BJ (cell line): ENCODE data around the gene CDK5. TPM values are rescaled to one million over a fixed set of nuclear protein-coding genes. Genes with fewer than 3 reads are reported as not detected.

ENCODE experiments used
- CTCF ChIA-PET: fragments of 350-600 bp; formaldehyde crosslinking; extraction: SDS; loops from one replicate; lab custom pipeline; 2021; ENCODE audit warnings: antibody characterized with exemption, inconsistent platforms; lab: Yijun Ruan, JAX
- POLR2A ChIA-PET: fragments of 300-600 bp; sonication (Branson Sonifier 250); formaldehyde crosslinking; extraction: SDS; loops from one replicate; lab custom pipeline; 2021; ENCODE audit warnings: antibody characterized with exemption; lab: Charles Lee
- DNase-seq: peaks from one replicate; pipeline ENCODE4 v3.0.0-alpha.2; 2011; ENCODE audit warnings: low read depth
- H3K27me3 ChIP-seq: 2 replicates; pipeline ENCODE4 v1.6.0; 2011; ENCODE audit warnings: low read length; ENCODE audit not compliant: control insufficient read depth, insufficient read depth
- H3K36me3 ChIP-seq: 2 replicates; pipeline ENCODE4 v1.5.1; 2011; ENCODE audit warnings: low read length; ENCODE audit not compliant: control insufficient read depth, insufficient read depth
- H3K4me3 ChIP-seq: 2 replicates; pipeline ENCODE4 v1.5.1; 2011; ENCODE audit warnings: low read depth, mild to moderate bottlenecking, control low read depth, low read length
- CTCF ChIP-seq: IDR thresholded peaks from 2 replicates; pipeline ENCODE4 v1.5.1; 2011; ENCODE audit warnings: low read depth, mild to moderate bottlenecking, control low read depth, inconsistent platforms, low read length, moderate library complexity; ENCODE audit not compliant: insufficient read depth
- polyA plus RNA-seq: library from polyadenylated mRNA; depleted of rRNA; stranded (reverse); fragments of >200 nt; gene quantifications from 2 replicates; pipeline ENCODE4 v1.2.3, GENCODE V29; 2011

The CDK5 gene
- polyA plus RNA-seq, 1 experiment, result 33.2 TPM

DNA sequence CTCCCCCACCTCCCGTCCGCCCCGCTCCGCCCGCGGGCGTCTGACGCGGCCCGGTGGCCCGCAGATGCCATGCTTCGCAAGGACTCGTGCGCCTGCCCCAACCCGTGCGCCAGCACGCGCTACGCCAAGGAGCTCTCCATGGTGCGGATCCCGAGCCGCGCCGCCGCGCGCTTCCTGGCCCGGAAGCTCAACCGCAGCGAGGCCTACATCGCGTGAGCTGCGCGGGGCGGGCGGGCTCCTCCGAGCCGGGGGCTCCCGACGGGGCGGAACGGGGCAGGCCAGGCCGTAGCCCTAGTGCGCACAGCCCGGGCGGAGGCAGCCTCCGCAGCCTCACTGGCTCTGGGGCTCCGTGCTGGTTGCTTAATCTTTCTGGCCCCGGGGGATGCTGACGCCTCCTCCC is 6.6 kb downstream of the CDK5 start:
- DNase-seq, result no peak
- Histone ChIP-seq H3K36me3 (no peaks in the 10 kb centered on the region; the same call in 1 of the 2 replicates), H3K27me3 (peaks cover 3% of the 10 kb centered on the region), H3K4me3 (no peak overlapping the region)
- ChIA-PET POLR2A (no interaction called here), CTCF (interaction anchor here (0.8 to 1.0 kb wide), 2 partner anchors 23 to 33 kb away, joined by 3 to 5 read pairs; partner anchors contain the start of gene ABCB8)
- TF ChIP-seq CTCF, result no peak

DNA sequence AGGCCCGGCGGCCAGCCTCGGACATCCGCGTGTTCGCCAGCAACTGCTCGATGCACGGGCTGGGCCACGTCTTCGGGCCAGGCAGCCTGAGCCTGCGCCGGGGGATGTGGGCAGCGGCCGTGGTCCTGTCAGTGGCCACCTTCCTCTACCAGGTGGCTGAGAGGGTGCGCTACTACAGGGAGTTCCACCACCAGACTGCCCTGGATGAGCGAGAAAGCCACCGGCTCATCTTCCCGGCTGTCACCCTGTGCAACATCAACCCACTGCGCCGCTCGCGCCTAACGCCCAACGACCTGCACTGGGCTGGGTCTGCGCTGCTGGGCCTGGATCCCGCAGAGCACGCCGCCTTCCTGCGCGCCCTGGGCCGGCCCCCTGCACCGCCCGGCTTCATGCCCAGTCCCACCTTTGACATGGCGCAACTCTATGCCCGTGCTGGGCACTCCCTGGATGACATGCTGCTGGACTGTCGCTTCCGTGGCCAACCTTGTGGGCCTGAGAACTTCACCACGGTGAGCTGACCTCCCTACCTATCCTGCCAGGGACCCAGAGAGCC is 8.7 kb downstream of the CDK5 start:
- no peak overlapping the region for H3K4me3 ChIP-seq
- TF ChIP-seq CTCF, result no peak
- ChIA-PET CTCF (no interaction called here), POLR2A (no interaction called here)
- H3K36me3 ChIP-seq, result peaks cover 2% of the 10 kb centered on the region
- no peak for DNase-seq
- peaks cover 3% of the 10 kb centered on the region for H3K27me3 ChIP-seq

- Histone ChIP-seq H3K36me3 (peaks cover 4% of the 10 kb centered on the region), H3K4me3 (no peak within 1 kb of the TSS), H3K27me3 (peaks cover 3% of the 10 kb centered on the region)
- no peak for DNase-seq
- ChIA-PET CTCF (no interaction called here), POLR2A (no interaction called here)
- no peak for TF ChIP-seq CTCF
These were observed 9.5 kb downstream of the CDK5 start, which contains the start of gene ASIC3 for GRCh38 chr7:151047976-151048815. ASIC3 (plus strand) TSS chr7:151048531; CDS start chr7:151048886, 355 bp downstream.

- peaks cover 3% of the 10 kb centered on the region for H3K27me3 ChIP-seq
- POLR2A ChIA-PET, result no interaction called here
- TF ChIP-seq CTCF, result no peak
- no peak overlapping the region for H3K4me3 ChIP-seq
- CTCF ChIA-PET, result interaction anchor here (0.9 to 1.3 kb wide), 2 partner anchors 10 to 29 kb away, joined by 3 to 6 read pairs; no protein-coding TSS in a partner anchor
- DNase-seq, result no peak
- peaks cover 4% of the 10 kb centered on the region for H3K36me3 ChIP-seq
These were observed 10.8 kb downstream of the CDK5 start for GRCh38 chr7:151046603-151047573.
